ENCODE measurements around the gene ZNF664.

ZNF664 gene

DNA sequence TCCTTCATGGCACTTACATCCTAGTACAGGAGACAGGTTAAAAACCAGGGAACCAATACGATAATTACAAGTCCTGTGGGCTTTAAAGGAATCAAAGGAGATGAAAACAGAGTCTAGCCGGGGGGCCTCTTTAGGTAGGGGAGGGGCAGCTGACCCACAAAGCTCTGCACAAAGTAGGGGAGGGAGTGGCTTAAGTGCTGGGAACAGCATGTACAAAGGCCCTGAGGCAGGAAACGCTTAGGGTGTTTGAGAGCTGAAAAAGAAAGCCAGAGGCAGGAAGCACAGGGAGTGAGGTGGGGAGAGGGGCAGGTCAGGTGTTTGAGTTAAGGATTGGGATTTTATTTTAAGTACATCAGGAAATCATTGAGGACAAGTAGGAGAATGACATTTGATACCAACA, 37.7 kb downstream of the ZNF664 start:
- no peak for DNase-seq (ENCODE audit: low spot score)

DNA sequence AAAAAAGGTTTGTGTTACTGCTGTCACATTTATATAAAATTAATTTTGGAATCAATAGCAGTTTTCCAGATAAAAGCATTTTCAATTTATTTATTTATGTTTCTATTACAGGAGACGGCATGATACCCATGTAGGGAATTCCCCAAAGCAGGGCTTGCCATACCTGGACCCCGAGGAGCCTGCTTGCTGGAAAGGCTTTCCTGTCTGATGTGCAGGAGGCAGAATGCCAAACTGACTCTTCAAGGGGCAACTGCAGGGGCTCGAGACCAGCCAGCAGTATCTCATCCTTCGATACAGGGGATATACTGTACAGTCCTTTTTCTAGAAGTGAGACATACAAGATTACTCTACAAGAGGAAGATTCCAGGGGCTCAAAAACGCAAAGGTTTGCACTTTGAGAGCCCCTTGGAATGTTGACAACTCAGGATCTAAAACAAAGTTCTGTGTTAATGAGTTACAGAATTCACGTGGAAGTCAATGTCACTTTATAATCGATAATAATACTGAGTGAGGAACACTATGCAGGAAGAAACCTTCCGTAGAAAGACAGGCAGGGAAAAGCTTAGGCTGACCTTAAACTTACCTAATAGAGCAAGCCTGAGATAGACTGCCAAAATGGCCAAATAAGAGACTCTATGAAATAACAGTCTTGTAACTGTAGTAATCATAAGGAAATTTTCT, 38.6 kb downstream of the ZNF664 start:
- no peak for DNase-seq (ENCODE audit: low spot score)

GRCh38 chr12:124013073-124013472, 40.1 kb downstream of the ZNF664 start:
- DNase-seq (ENCODE audit: low spot score), result no peak

GRCh38 chr12:124015494-124016461, 42.8 kb downstream of the ZNF664 start:
- DNase-seq (ENCODE audit: low spot score), result no peak

DNA sequence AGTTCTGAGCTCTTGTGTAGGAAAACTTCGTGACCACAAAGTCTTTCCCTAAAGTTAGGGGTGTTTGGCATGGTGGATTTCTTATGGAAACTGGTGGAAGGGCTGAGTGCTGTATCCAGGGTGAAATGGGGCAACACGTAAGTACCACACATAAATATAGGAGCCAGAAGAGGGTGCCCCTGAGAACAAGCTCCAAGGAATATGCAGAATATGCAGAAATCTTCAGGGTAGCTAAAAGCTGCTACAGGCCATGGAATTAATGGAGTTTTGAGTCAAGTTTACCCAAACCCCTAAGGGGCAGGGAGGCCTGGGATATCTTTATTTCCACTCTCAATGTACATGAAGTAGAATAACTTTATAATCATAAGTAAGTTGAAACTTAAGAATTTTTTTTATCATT, 44.0 kb downstream of the ZNF664 start:
- DNase-seq (ENCODE audit: low spot score), result no peak

- no peak for DNase-seq (ENCODE audit: low spot score)
Observed at GRCh38 chr12:124018539-124018938, 45.5 kb downstream of the ZNF664 start.

- no peak for DNase-seq (ENCODE audit: low spot score)
Observed at GRCh38 chr12:124019115-124019514, 46.1 kb downstream of the ZNF664 start.

GRCh38 chr12:124020514-124020949, 47.5 kb downstream of the ZNF664 start:
- DNase-seq (ENCODE audit: low spot score), result no peak

DNA sequence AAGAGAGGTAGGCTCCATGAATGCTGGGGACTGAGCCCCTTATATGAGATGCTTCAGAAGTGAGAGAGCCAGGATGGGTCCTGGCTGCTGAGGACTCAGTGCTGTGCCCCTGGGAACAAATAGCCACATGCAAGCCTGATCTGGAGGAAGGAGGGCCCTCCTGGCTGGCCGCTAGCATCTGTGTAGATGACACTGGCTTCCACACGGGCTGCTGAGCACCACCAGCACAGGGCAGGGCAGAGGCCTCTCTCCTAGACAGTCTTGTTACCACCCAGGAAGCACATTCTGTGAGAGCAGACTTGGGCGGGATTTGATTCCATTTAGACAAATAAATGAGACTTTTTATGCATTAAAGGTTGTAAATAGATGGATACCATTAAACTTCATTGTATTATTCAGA, 48.0 kb downstream of the ZNF664 start:
- DNase-seq (ENCODE audit: low spot score), result no peak

- DNase-seq (ENCODE audit: low spot score), result no peak
Observed at GRCh38 chr12:124022161-124022560, 49.1 kb downstream of the ZNF664 start.

DNA sequence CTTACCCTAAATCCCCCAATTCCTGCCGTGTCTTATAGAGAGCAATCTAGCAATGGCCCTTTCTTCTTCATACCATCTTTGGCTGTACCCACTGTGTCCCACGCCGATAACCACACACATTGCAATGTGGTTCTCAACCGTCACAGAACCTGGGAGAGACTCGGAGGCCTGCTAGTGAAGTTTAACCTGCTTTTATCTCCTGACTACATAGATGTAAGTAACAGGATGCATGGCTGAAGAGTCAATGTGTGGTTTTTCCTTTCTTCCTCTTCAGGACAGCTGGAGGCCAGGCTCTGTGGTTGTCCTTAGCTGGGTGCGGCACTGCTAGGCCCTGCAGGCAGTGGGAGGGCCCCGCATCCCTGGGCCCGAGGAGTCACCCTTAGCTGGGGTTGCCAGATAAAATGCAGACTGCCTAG, 51.3 kb downstream of the ZNF664 start:
- no peak for DNase-seq (ENCODE audit: low spot score)

DNA sequence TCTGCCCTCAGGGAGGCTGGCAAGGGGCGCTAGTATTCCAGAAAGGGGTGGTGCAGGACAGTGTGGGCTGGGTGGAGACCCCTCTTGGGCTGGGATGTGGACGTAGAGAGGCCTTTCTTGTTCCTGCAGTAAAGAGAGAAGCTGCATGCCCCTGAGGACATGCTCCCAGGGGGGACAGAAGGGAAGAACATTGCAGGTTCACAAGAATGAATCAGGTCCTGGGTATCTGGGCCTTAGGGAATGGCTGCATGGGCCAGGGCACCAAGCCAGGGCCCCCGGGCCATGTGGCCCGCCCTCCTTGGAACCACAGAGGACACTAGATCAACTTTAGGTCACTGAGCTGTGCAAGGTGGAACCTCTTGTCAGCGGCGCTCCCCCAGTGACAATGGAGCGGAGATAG, 51.8 kb downstream of the ZNF664 start:
- DNase-seq (ENCODE audit: low spot score), result no peak

GRCh38 chr12:124025661-124026060, 52.6 kb downstream of the ZNF664 start:
- no peak for DNase-seq (ENCODE audit: low spot score)

DNA sequence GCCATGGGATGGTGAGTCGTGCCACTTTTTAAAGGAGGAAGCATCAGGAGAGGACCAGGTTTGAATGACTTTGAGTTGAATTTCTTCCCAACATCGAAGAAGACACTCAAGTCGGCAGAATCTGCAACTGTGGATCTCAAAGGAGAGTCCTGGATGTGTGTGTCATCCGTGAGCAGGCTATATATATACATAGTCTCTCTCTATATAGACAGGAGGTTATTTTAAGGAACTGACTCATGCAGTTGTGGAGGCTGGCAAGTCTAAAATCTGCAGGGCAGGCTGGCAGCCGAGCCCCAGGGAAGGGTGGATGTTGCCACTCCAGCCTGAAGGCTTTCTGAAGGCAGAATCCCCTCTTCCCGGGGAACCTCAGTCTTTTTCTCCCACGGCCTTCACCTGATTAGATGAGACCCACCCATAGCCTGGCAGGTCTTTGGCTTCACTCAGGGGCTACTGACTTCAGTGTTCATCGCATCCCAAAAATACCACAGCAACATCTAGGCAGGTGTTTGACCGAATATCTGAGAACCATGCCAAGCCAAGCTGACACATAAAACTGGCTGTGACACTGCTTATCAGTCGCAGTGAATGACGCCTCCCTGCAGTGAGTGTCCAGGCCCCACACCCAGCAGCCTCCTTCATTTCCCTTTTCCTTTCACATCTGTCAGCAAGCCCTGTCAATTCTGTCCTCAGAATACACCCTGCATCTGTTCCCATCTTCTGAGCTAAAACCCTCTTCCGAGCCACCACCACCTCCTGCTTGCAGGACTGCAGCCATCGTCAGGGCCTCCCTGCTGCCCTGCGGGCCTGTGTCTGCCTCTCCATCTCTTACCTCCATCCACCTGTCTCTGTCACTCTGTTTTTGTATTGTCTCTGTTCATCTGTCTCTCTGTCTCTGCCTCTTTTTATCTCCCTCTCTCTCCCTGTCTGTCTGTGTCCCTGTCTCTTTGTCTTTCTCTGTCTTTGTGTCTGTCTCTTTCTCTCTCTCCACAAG, 54.0 kb downstream of the ZNF664 start:
- no peak for DNase-seq (ENCODE audit: low spot score)

DNA sequence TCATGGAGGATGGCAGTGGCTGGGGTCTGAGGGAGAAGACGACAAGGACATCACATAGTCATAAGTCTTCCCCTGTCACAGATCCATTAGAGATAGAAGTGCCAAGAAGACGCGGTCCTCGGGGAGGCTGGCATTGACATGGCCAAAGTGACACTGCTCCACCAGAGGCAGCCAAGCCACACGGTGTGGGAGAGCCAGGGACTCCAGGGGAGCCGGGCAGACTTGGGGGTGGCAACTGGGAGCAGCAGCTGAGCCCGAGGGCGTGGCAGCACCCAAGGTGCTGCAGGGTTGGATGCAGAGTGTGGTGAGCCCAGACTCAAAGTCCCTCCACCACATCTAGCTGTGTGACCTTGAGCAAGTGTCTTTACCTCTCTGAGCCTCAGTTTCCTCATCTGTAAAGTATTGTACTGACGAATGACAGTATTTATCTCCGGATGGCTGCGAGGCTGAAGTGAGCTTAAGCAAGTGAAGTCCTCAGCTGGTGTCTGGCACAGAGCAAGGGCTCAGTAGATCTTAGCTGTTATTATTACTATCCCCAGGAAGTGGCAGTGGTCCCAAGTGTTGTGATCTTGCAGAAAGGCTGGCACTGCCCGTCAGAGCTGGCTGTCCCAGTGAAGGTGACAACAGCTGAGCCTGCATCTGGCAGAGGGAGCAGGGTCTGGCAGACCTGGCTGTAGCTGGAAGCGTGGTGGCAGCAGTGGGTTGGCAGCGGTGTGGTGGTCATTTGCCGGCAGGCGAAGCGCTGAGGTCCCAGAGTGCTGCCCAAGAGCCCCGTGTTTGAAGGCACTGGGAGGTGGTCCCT, 54.9 kb downstream of the ZNF664 start:
- DNase-seq (ENCODE audit: low spot score), result no peak

- no peak for DNase-seq (ENCODE audit: low spot score)
Observed at GRCh38 chr12:124028555-124028925, 55.5 kb downstream of the ZNF664 start.

DNA sequence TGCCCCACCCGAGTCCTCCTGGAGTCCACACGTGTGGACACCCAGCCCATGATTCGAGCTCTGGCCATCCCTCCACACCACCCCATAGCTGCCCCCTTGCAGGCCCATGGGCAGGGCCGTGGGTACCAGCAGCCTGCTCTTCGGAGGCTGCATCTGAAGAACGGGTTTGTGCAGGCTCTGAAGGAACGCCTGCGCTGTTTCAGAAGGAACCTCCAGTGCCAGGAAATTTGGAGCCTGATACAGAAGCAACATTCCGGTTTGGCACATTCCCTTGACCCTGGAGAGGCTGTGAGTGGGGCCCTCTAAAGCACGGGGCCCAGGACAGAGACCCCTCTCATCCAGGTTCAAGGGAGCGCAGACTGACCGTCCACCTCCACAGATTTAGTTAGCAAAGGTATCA, 57.0 kb downstream of the ZNF664 start:
- DNase-seq (ENCODE audit: low spot score), result no peak

DNA sequence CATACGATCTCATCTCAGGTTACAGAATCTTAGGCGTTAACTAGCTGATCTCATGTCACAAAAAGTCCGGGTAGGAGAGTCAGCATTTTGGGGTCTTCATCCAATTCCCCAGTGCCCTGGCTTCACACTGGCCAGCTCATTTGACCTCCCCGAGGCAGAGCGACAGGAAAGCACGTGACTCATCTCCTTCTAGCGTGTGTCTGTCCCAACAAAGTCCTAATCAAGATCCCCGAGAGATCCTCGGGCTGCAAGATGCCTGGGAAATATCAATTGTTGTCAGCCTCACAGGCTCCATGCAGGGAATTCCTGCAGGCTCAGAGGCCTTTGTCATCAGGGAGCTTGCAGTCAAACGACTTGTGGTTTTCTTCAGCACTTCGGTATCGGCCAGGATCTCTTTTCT, 57.5 kb downstream of the ZNF664 start:
- no peak for DNase-seq (ENCODE audit: low spot score)

- DNase-seq (ENCODE audit: low spot score), result no peak
Observed at GRCh38 chr12:124031058-124031457, 58.0 kb downstream of the ZNF664 start.

DNA sequence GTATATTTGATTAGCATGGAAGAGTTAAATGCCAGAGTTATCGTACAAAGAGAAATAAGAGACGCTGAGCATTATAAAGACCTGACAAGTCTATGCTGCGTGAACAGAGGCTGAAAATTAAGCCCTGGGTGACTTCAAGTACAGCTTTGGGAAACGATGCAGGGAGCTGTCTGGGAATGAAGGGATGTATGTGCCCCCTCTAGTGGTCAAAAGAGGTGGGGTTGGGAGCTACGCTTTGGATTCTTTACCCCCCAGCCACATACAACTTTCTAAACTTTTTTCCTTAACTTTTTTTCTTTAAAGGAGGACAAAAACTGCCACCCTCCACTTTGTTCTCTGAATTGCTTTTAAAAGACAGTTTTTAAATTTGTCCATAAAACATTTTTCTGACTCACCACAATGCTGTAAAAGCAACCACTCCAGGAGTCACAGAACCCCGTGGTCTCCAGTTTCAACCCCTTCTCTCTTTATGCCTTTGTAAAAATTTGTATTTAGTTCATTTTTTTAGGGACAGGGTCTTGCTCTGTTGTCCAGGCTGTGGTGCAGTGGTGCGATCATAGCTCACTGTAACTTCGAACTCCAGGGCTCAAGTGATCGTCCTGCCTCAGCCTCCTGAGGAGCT, 59.4 kb downstream of the ZNF664 start:
- DNase-seq (ENCODE audit: low spot score), result no peak

DNA sequence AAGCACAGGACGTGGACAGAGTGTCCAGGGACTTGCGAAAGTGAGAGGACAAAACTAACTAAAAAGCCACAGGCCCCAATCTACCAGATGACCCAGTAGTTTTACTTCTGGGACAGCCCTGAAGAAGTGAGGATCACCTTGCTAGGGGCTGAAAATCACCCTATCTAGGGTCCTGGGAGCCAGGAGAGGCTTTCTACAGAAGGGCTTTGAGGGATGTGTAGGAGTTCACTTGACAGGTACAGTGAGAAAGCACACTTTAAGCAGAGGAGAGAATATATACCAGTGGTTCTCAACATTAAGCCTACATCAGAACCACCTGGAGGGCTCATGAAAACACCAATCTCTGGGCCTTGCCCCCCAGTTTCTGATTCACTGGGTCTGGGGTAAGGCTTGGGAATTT, 60.8 kb downstream of the ZNF664 start:
- no peak for DNase-seq (ENCODE audit: low spot score)

All from left forelimb (tissue), 1 donor.